Kidney epithelial cell (primary cell): Measurements from ENCODE around the gene MDM2. TPM values are rescaled to one million over a fixed set of nuclear protein-coding genes. Genes with fewer than 3 reads are reported as not detected.

Experiments used
- DNase-seq: peaks from one replicate; pipeline ENCODE4 v3.0.0-alpha.2; 2010; ENCODE audit warnings: low read depth
- H3K27me3 ChIP-seq: 2 replicates; pipeline ENCODE4 v1.6.0; 2011; ENCODE audit warnings: low read length; ENCODE audit not compliant: control insufficient read depth, insufficient read depth
- H3K36me3 ChIP-seq: 2 replicates; pipeline ENCODE4 v1.5.1; 2011; ENCODE audit warnings: low read length; ENCODE audit not compliant: control insufficient read depth, insufficient read depth
- H3K4me3 ChIP-seq: 2 replicates; pipeline ENCODE4 v1.5.1; 2011; ENCODE audit warnings: low read depth, mild to moderate bottlenecking, control low read depth, low read length
- CTCF ChIP-seq: IDR thresholded peaks from 2 replicates; pipeline ENCODE4 v1.5.1; 2011; ENCODE audit warnings: mild to moderate bottlenecking, moderate library complexity, low read length, control low read depth, inconsistent platforms; ENCODE audit not compliant: insufficient read depth, poor library complexity, severe bottlenecking
- total RNA-seq: library from RNA; depleted of rRNA; stranded (reverse); fragments of >200 nt; gene quantifications from 2 replicates; pipeline ENCODE4 v1.2.3, GENCODE V29; 2015

MDM2 gene
- total RNA-seq, 1 donor from 2014 or later = 195 TPM

GRCh38 chr12:68854554-68854953 is 46.6 kb downstream of the MDM2 start:
- DNase-seq = no peak
- Histone ChIP-seq H3K27me3 (no peaks in the 10 kb centered on the region), H3K4me3 (no peak overlapping the region), H3K36me3 (no peaks in the 10 kb centered on the region)
- no peak for TF ChIP-seq CTCF

DNA sequence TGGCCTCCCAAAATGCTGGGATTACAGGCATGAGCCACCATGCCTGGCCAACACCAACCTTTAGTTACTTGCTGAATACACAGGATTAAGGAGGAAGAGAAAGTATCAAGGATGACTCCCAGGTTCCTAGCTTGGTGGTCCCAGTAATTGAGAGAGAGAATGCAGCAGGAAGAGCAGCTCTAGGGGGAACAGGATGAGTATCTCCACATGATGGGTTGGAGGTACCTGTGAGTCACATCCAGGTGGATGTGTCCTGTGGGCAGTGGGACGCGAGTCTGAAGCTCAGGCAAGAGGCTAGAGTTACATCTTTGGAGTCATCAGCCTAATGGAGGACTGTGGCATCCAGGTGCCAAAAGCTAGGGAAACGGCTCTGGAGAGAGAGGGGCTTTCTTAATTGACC is 47.1 kb downstream of the MDM2 start:
- no peak for TF ChIP-seq CTCF
- no peak for DNase-seq
- H3K27me3 ChIP-seq = no peaks in the 10 kb centered on the region
- no peaks in the 10 kb centered on the region for H3K36me3 ChIP-seq
- no peak overlapping the region for H3K4me3 ChIP-seq

GRCh38 chr12:68855771-68856170 is 47.8 kb downstream of the MDM2 start:
- Histone ChIP-seq H3K4me3 (no peak overlapping the region), H3K27me3 (no peaks in the 10 kb centered on the region), H3K36me3 (no peaks in the 10 kb centered on the region)
- TF ChIP-seq CTCF = no peak
- no peak for DNase-seq

DNA sequence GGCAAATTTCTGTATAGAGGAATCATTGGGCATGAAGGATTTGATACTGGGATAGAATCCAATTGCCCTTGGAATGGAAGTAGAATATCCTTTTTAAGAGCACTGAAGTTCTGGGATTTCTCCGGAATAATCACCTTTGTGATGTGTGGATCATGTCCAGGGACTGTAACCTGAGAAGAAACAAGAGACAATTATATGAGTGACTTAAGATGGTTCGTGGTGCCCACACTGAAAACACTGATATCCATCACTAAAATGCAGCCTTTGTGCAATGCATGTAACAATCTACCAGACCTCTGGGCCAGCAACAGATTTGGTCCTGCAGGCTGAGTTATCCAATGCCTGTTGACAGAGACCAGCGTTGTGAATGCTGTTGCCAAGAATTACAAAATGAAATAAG is 48.5 kb downstream of the MDM2 start:
- Histone ChIP-seq H3K27me3 (no peaks in the 10 kb centered on the region), H3K4me3 (no peak overlapping the region), H3K36me3 (no peaks in the 10 kb centered on the region)
- no peak for TF ChIP-seq CTCF
- no peak for DNase-seq

GRCh38 chr12:68861890-68862289 is 53.9 kb downstream of the MDM2 start:
- DNase-seq = no peak
- H3K36me3 ChIP-seq = no peaks in the 10 kb centered on the region
- no peak for TF ChIP-seq CTCF
- H3K4me3 ChIP-seq = no peak overlapping the region
- H3K27me3 ChIP-seq = no peaks in the 10 kb centered on the region

- Histone ChIP-seq H3K4me3 (no peak overlapping the region), H3K36me3 (no peaks in the 10 kb centered on the region), H3K27me3 (no peaks in the 10 kb centered on the region)
- no peak for TF ChIP-seq CTCF
- no peak for DNase-seq
These were observed 55.3 kb downstream of the MDM2 start for GRCh38 chr12:68863109-68863770.
